ENCODE measurements around the gene MAMDC4.

DNA sequence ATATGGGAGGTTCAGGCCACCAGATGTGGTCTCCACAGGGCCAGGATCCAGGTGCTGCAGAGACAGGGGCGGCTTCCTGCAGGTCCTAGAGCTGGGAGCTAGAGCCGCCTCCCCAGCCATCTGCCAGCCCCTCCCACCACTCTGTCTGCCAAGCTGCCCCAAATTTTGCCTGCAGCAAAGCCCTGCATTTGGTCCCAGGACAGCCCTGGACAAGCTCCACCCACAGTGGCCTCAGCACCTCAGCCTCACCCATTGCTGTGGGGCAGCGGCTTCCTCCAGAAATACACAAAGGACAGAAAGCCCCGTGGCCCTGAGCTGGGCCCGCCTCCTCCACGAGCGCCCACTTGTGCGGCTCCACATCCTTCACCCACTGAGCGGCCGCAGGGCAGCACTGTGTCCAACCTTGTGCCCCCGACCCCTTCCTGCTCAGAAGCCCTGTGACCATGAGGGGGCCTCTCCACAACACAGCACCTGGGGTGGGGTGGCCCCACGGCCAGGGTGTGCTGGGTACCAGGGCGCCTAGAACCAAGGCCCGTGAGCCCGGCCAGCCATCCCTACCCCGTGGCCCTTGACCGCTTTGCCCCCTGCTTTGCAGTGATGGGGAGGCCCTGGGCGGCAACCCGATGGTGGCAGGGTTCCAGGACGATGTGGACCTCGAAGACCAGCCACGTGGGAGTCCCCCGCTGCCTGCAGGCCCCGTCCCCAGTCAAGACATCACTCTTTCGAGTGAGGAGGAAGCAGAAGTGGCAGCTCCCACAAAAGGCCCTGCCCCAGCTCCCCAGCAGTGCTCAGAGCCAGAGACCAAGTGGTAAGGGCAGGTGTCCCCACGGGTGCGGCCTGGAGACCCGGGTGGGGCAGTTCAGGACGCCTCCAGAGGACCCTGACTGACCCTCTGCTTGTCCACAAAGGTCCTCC lies 13.6 kb upstream of the MAMDC4 start:
- TF ChIP-seq, protein P1, sequence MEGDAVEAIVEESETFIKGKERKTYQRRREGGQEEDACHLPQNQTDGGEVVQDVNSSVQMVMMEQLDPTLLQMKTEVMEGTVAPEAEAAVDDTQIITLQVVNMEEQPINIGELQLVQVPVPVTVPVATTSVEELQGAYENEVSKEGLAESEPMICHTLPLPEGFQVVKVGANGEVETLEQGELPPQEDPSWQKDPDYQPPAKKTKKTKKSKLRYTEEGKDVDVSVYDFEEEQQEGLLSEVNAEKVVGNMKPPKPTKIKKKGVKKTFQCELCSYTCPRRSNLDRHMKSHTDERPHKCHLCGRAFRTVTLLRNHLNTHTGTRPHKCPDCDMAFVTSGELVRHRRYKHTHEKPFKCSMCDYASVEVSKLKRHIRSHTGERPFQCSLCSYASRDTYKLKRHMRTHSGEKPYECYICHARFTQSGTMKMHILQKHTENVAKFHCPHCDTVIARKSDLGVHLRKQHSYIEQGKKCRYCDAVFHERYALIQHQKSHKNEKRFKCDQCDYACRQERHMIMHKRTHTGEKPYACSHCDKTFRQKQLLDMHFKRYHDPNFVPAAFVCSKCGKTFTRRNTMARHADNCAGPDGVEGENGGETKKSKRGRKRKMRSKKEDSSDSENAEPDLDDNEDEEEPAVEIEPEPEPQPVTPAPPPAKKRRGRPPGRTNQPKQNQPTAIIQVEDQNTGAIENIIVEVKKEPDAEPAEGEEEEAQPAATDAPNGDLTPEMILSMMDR (IDR thresholded peaks at IDR 0.05): no peak
- TF ChIP-seq POLR2A (IDR thresholded peaks at IDR 0.05): no peak

Data from body of pancreas (tissue), 4 donors.